Mesenchymal stem cell (in vitro differentiated cells and primary cell): ENCODE measurements around the gene DIS3L2.
A peak's percentile ranks its signal among the peaks of the same experiment; 100 is the strongest.
"Not testable (repeated sequence)": the region's sequence is repeated elsewhere in the genome, so short reads cannot be mapped to it uniquely, and the experiment has no call there.

Experiments
- DNase-seq: peaks from one replicate; pipeline ENCODE4 v3.0.0-alpha.2; 2013
- H2AFZ ChIP-seq: one replicate; pipeline ENCODE4 v1.6.1; 2013; ENCODE audit warnings: low read depth, mild to moderate bottlenecking, control low read depth, inconsistent platforms, low read length, moderate library complexity
- H2AK5ac ChIP-seq: 2 replicates; pipeline ENCODE4 v1.6.1; 2013; ENCODE audit warnings: low read length, moderate library complexity, mild to moderate bottlenecking, inconsistent platforms; ENCODE audit not compliant: severe bottlenecking
- H2BK120ac ChIP-seq: one replicate; pipeline ENCODE4 v1.6.1; 2013; ENCODE audit warnings: low read depth, mild to moderate bottlenecking, inconsistent platforms, low read length, moderate library complexity
- H2BK12ac ChIP-seq, 2 experiments: one replicate each; pipeline ENCODE4 v1.6.1; 2013; ENCODE audit warnings: inconsistent platforms in 2 of 2, low read length in 2 of 2, mild to moderate bottlenecking in 2 of 2, moderate library complexity in 2 of 2, control low read depth in 1 of 2
- H2BK15ac ChIP-seq: one replicate; pipeline ENCODE4 v1.6.1; 2013; ENCODE audit warnings: mild to moderate bottlenecking, low read depth, inconsistent platforms; ENCODE audit not compliant: poor library complexity, severe bottlenecking
- H2BK5ac ChIP-seq: 2 replicates; pipeline ENCODE4 v1.6.1; 2013; ENCODE audit warnings: low read depth, mild to moderate bottlenecking, low read length, control low read depth, inconsistent platforms; ENCODE audit not compliant: poor library complexity, severe bottlenecking
- H3K14ac ChIP-seq, 2 experiments: one replicate each; pipeline ENCODE4 v1.6.1; 2013; ENCODE audit warnings: inconsistent platforms in 2 of 2, low read length in 2 of 2, control low read depth in 1 of 2, mild to moderate bottlenecking in 1 of 2, moderate library complexity in 1 of 2
- H3K18ac ChIP-seq, 2 experiments: one replicate each; pipeline ENCODE4 v1.6.1; 2013; ENCODE audit warnings: inconsistent platforms in 2 of 2, low read length in 2 of 2, control low read depth in 1 of 2, low read depth in 1 of 2, mild to moderate bottlenecking in 1 of 2
- H3K23ac ChIP-seq, 2 experiments: one replicate each; pipeline ENCODE4 v1.6.1; 2013; ENCODE audit warnings: inconsistent platforms in 2 of 2, low read length in 2 of 2, mild to moderate bottlenecking in 2 of 2, moderate library complexity in 2 of 2, control low read depth in 1 of 2
- H3K27ac ChIP-seq: 2 replicates; pipeline ENCODE4 v1.5.1; 2013; ENCODE audit warnings: mild to moderate bottlenecking, moderate library complexity, low read length, control low read depth, inconsistent platforms; ENCODE audit not compliant: poor library complexity, severe bottlenecking
- H3K27me3 ChIP-seq, 2 experiments: 2 replicates each; pipeline versions ENCODE4 v1.6.1 to v1.7.0; 2013; ENCODE audit warnings: low read length in 2 of 2, mild to moderate bottlenecking in 2 of 2, moderate library complexity in 2 of 2, control low read depth in 1 of 2, inconsistent platforms in 1 of 2; ENCODE audit not compliant: control insufficient read depth in 1 of 2, insufficient read depth in 1 of 2
- H3K36me3 ChIP-seq, 2 experiments: 2 replicates each; pipeline versions ENCODE4 v1.6.1 to v1.7.0; 2013; ENCODE audit warnings: low read length in 2 of 2, control low read depth in 1 of 2, inconsistent platforms in 1 of 2, low read depth in 1 of 2, mild to moderate bottlenecking in 1 of 2; ENCODE audit not compliant: insufficient read depth in 2 of 2, control insufficient read depth in 1 of 2
- H3K4ac ChIP-seq, 2 experiments: one replicate each; pipeline ENCODE4 v1.6.1; 2013; ENCODE audit warnings: inconsistent platforms in 2 of 2, low read length in 2 of 2, mild to moderate bottlenecking in 2 of 2, moderate library complexity in 2 of 2, control low read depth in 1 of 2, low read depth in 1 of 2
- H3K4me1 ChIP-seq: 2 replicates; pipeline ENCODE4 v1.6.1; 2013; ENCODE audit warnings: low read depth, low read length, control low read depth; ENCODE audit not compliant: control insufficient read depth, insufficient read depth
- H3K4me2 ChIP-seq: 2 replicates; pipeline ENCODE4 v1.6.1; 2013; ENCODE audit warnings: low read length, mild to moderate bottlenecking, inconsistent platforms; ENCODE audit not compliant: poor library complexity, severe bottlenecking
- H3K4me3 ChIP-seq, 2 experiments: 2 replicates each; pipeline versions ENCODE4 v1.5.1 to v1.7.0; 2013; ENCODE audit warnings: low read length in 2 of 2, mild to moderate bottlenecking in 2 of 2, control low read depth in 1 of 2, low read depth in 1 of 2; ENCODE audit not compliant: insufficient read depth in 1 of 2
- H3K79me1 ChIP-seq: replicated peaks from 2 replicates; pipeline ENCODE4 v1.6.1; 2013; ENCODE audit warnings: mild to moderate bottlenecking, control low read depth, low read length, inconsistent platforms; ENCODE audit not compliant: poor library complexity, severe bottlenecking
- H3K9ac ChIP-seq: 2 replicates; pipeline ENCODE4 v1.7.0; 2013; ENCODE audit warnings: mild to moderate bottlenecking, low read length, moderate library complexity
- H3K9me3 ChIP-seq: 2 replicates; pipeline ENCODE4 v1.7.0; 2013; ENCODE audit warnings: mild to moderate bottlenecking, low read length; ENCODE audit not compliant: control insufficient read depth
- H4K8ac ChIP-seq: one replicate; pipeline ENCODE4 v1.6.1; 2013; ENCODE audit warnings: inconsistent platforms, mild to moderate bottlenecking, low read length, moderate library complexity
- H4K91ac ChIP-seq: one replicate; pipeline ENCODE4 v1.6.1; 2013; ENCODE audit warnings: mild to moderate bottlenecking, low read length, inconsistent platforms
- WGBS: methylation state at CpG from one replicate; pipeline ENCODE4 v1.1.7; 2013; ENCODE audit warnings: mixed read lengths; 5-methylcytosine and 5-hydroxymethylcytosine counted together

Gene DIS3L2

GRCh38 chr2:231942180-231942579 is 19.3 kb upstream of the DIS3L2 start:
- Histone ChIP-seq H3K23ac (no peak overlapping the region), H3K4me3 (no peak overlapping the region), H3K4ac (no peak overlapping the region), H4K91ac (no peak overlapping the region), H2AK5ac (no peak overlapping the region), H2BK12ac (no peak overlapping the region), H2BK5ac (no peak overlapping the region), H2BK15ac (no peak overlapping the region), H3K4me1 (no peaks in the 10 kb centered on the region), H3K79me1 (no peaks in the 10 kb centered on the region), H3K14ac (no peak overlapping the region), H3K36me3 (no peaks in the 10 kb centered on the region), H2AFZ (no peak overlapping the region), H4K8ac (no peak overlapping the region), H2BK120ac (no peak overlapping the region), H3K27me3 (peaks cover 14 to 28% of the 10 kb centered on the region in 2 experiments), H3K4me2 (no peak overlapping the region), H3K18ac (no peak overlapping the region), H3K9ac (no peak overlapping the region), H3K9me3 (no peaks in the 10 kb centered on the region), H3K27ac (no peak overlapping the region)
- WGBS = 93% methylated on average over 2 of the region's 6 CpGs
- no peak for DNase-seq

- no peak overlapping the region for H3K4me2 ChIP-seq
These were observed 15.2 kb upstream of the DIS3L2 start for GRCh38 chr2:231946241-231946814.

GRCh38 chr2:231947112-231947511 is 14.4 kb upstream of the DIS3L2 start:
- H3K4me1 ChIP-seq, H3K18ac ChIP-seq, H2BK15ac ChIP-seq, H3K36me3 ChIP-seq, DNase-seq, H3K23ac ChIP-seq, H4K8ac ChIP-seq, H2AFZ ChIP-seq, H2BK5ac ChIP-seq, H2BK120ac ChIP-seq, H3K14ac ChIP-seq, H3K4ac ChIP-seq, H4K91ac ChIP-seq, H3K4me3 ChIP-seq, H3K27ac ChIP-seq, H3K79me1 ChIP-seq, H2BK12ac ChIP-seq, H3K4me2 ChIP-seq, H3K9me3 ChIP-seq, H2AK5ac ChIP-seq, H3K9ac ChIP-seq: not testable (repeated sequence)
- H3K27me3 ChIP-seq = peaks cover 6 to 19% of the 10 kb centered on the region in 2 experiments
- 82% methylated on average over 11 of the region's 11 CpGs for WGBS

More at GRCh38 chr2:231946241-231946814, 15.2 kb upstream of the DIS3L2 start:
- Histone ChIP-seq H3K79me1 (no peaks in the 10 kb centered on the region), H4K8ac (no peak overlapping the region), H3K14ac (no peak overlapping the region), H2BK5ac (no peak overlapping the region), H2AK5ac (no peak overlapping the region), H3K9me3 (no peaks in the 10 kb centered on the region), H2BK15ac (no peak overlapping the region), H2BK120ac (no peak overlapping the region), H3K36me3 (no peaks in the 10 kb centered on the region), H3K4me1 (no peaks in the 10 kb centered on the region), H3K18ac (no peak overlapping the region), H4K91ac (no peak overlapping the region), H3K27me3 (peaks cover 13 to 27% of the 10 kb centered on the region in 2 experiments), H2BK12ac (no peak overlapping the region), H3K27ac (no peak overlapping the region), H2AFZ (no peak overlapping the region), H3K4ac (no peak overlapping the region), H3K4me3 (peak overlapping the region in 1 of 2 experiments; percentile 3), H3K23ac (no peak overlapping the region), H3K9ac (no peak overlapping the region)
- no peak for DNase-seq
- WGBS = 92% methylated on average over 15 of the region's 15 CpGs

DNA sequence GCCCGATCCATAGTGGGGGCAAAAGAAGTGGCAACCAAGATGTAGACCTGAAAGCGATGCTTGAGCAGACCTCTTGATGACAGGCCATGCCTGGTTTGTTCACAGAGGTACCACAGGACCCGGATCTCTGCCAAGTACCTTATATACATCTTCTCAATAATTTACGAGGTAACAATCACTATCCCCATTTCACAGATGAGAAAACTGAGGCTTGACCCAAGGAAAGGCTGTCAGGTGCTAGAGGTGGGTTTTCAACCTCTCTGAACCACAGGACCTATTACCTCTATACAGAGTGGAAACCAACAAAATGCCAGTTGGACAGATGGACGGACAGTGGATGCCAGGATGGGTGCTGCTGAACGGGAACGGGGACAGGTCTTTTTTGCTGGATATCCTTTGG is 13.8 kb upstream of the DIS3L2 start:
- no peak overlapping the region for H3K4me2 ChIP-seq
- H2BK15ac ChIP-seq = no peak overlapping the region
- no peak overlapping the region for H3K9ac ChIP-seq
- H3K79me1 ChIP-seq = no peaks in the 10 kb centered on the region
- H3K14ac ChIP-seq = no peak overlapping the region
- no peak overlapping the region for H3K23ac ChIP-seq
- no peak overlapping the region for H3K4me3 ChIP-seq
- DNase-seq = no peak
- no peak overlapping the region for H4K8ac ChIP-seq
- no peak overlapping the region for H3K4ac ChIP-seq
- H2BK5ac ChIP-seq = no peak overlapping the region
- peaks cover 6 to 18% of the 10 kb centered on the region in 2 experiments for H3K27me3 ChIP-seq
- H3K18ac ChIP-seq = no peak overlapping the region
- H3K27ac ChIP-seq = no peak overlapping the region
- H3K36me3 ChIP-seq = no peaks in the 10 kb centered on the region
- H3K4me1 ChIP-seq = no peaks in the 10 kb centered on the region
- no peak overlapping the region for H2AFZ ChIP-seq
- H2BK120ac ChIP-seq = no peak overlapping the region
- H4K91ac ChIP-seq = no peak overlapping the region
- no peak overlapping the region for H2AK5ac ChIP-seq
- no peak overlapping the region for H2BK12ac ChIP-seq
- no peaks in the 10 kb centered on the region for H3K9me3 ChIP-seq
- 90% methylated on average over 4 of the region's 7 CpGs for WGBS
